CD14-positive monocyte (primary cell): ENCODE data around the gene CRACDL. TPM values are rescaled to one million over a fixed set of nuclear protein-coding genes. Genes with fewer than 3 reads are reported as not detected.

ENCODE experiments used
- DNase-seq, 3 donors: peaks; one replicate each; pipeline ENCODE4 v3.0.0-alpha.2; 2011 to 2022
- H2AFZ ChIP-seq: 2 replicates; pipeline ENCODE4 v1.6.0; 2012; ENCODE audit warnings: mild to moderate bottlenecking, low read depth, low read length, inconsistent platforms; ENCODE audit not compliant: insufficient read depth, poor library complexity, severe bottlenecking
- H3K27ac ChIP-seq, 2 donors: 1 replicate in 1 of 2; 2 replicates in 1 of 2; pipeline ENCODE4 v1.5.1; 2012 to 2013; ENCODE audit warnings: low read length in 2 of 2, control low read depth in 1 of 2, inconsistent platforms in 1 of 2, low read depth in 1 of 2, mild to moderate bottlenecking in 1 of 2
- H3K27me3 ChIP-seq, 2 donors: one replicate each; pipeline versions ENCODE4 v1.6.0 to v1.6.1; 2011 to 2013; ENCODE audit warnings: low read length in 2 of 2; ENCODE audit not compliant: control insufficient read depth in 2 of 2, insufficient read depth in 2 of 2
- H3K36me3 ChIP-seq, 2 donors: replicated peaks in 1 of 2; 1 replicate in 1 of 2; 2 replicates in 1 of 2; pipeline versions ENCODE4 v1.5.1 to v1.6.1; 2012 to 2013; ENCODE audit warnings: low read length in 2 of 2, control low read depth in 1 of 2, inconsistent platforms in 1 of 2, mild to moderate bottlenecking in 1 of 2; ENCODE audit not compliant: insufficient read depth in 2 of 2, control insufficient read depth in 1 of 2
- H3K4me1 ChIP-seq, 2 donors: 1 replicate in 1 of 2; 2 replicates in 1 of 2; pipeline versions ENCODE4 v1.5.1 to v1.6.1; 2012 to 2013; ENCODE audit warnings: low read length in 2 of 2, control low read depth in 1 of 2, inconsistent platforms in 1 of 2, mild to moderate bottlenecking in 1 of 2, moderate library complexity in 1 of 2; ENCODE audit not compliant: insufficient read depth in 2 of 2, control insufficient read depth in 1 of 2
- H3K4me2 ChIP-seq: replicated peaks from 2 replicates; pipeline ENCODE3; 2012; ENCODE audit warnings: low read length, moderate library complexity, mild to moderate bottlenecking; ENCODE audit not compliant: poor library complexity, severe bottlenecking; ENCODE audit errors: extremely low read depth
- H3K4me3 ChIP-seq, 3 experiments: fragments of 200-600 bp in 1 of 3; sonication (generic) in 1 of 3; replicated peaks in 1 of 3; 1 replicate in 2 of 3; 2 replicates in 1 of 3; pipeline ENCODE4 v1.5.1; 2011 to 2013; ENCODE audit warnings: low read length in 3 of 3, mild to moderate bottlenecking in 3 of 3, control low read depth in 2 of 3, low read depth in 2 of 3, inconsistent platforms in 1 of 3, moderate library complexity in 1 of 3
- H3K79me2 ChIP-seq: 2 replicates; pipeline ENCODE4 v1.6.0; 2012; ENCODE audit warnings: mild to moderate bottlenecking, control low read depth, inconsistent platforms, low read length, moderate library complexity; ENCODE audit not compliant: insufficient read depth
- H3K9ac ChIP-seq: 2 replicates; pipeline ENCODE4 v1.6.0; 2017; ENCODE audit warnings: low read length, mild to moderate bottlenecking; ENCODE audit not compliant: insufficient read depth, poor library complexity, severe bottlenecking
- H3K9me3 ChIP-seq, 2 donors: replicated peaks in 1 of 2; 1 replicate in 1 of 2; 2 replicates in 1 of 2; pipeline versions ENCODE4 v1.5.1 to v1.6.1; 2012 to 2013; ENCODE audit warnings: low read length in 2 of 2, control low read depth in 1 of 2; ENCODE audit not compliant: control insufficient read depth in 1 of 2, insufficient read depth in 1 of 2
- H4K20me1 ChIP-seq: 2 replicates; pipeline ENCODE4 v1.6.0; 2012; ENCODE audit warnings: mild to moderate bottlenecking, low read length, control low read depth, moderate library complexity; ENCODE audit not compliant: insufficient read depth
- H3K27ac Mint-ChIP-seq, 7 donors: one replicate each; pipeline ENCODE4 v1.8.0; 2020; ENCODE audit warnings: mild to moderate bottlenecking in 7 of 7, mixed read lengths in 7 of 7, moderate library complexity in 6 of 7, inconsistent platforms in 2 of 7
- H3K27me3 Mint-ChIP-seq, 3 donors: one replicate each; pipeline ENCODE4 v1.8.0; 2021 to 2022; ENCODE audit warnings: low read depth in 3 of 3, mild to moderate bottlenecking in 3 of 3, mixed read lengths in 3 of 3, moderate library complexity in 3 of 3, inconsistent platforms in 1 of 3
- H3K36me3 Mint-ChIP-seq, 2 donors: one replicate each; pipeline ENCODE4 v1.8.0; 2020; ENCODE audit warnings: mixed read lengths in 2 of 2, inconsistent platforms in 1 of 2, mild to moderate bottlenecking in 1 of 2
- H3K4me1 Mint-ChIP-seq: one replicate; pipeline ENCODE4 v1.8.0; 2020; ENCODE audit warnings: mild to moderate bottlenecking, mixed read lengths
- H3K4me3 Mint-ChIP-seq, 2 donors: one replicate each; pipeline ENCODE4 v1.8.0; 2020; ENCODE audit warnings: mild to moderate bottlenecking in 2 of 2, mixed read lengths in 2 of 2, moderate library complexity in 1 of 2
- H3K9me3 Mint-ChIP-seq, 7 donors: one replicate each; pipeline ENCODE4 v1.8.0; 2020 to 2022; ENCODE audit warnings: mixed read lengths in 7 of 7, mild to moderate bottlenecking in 6 of 7, moderate library complexity in 6 of 7, inconsistent platforms in 2 of 7
- WGBS: methylation state at CpG from one replicate; pipeline ENCODE4 v1.1.5; 2013; ENCODE audit warnings: missing lambda C conversion rate; ENCODE audit not compliant: insufficient coverage; 5-methylcytosine and 5-hydroxymethylcytosine counted together
- intact Hi-C, 2 donors: fragments of 100-400 bp; cut with micrococcal nuclease; formaldehyde crosslinking; loops; one replicate each; pipeline versions ENCODE4 v1.15.0 to v1.15.1; 2023
- polyA plus RNA-seq, 3 donors: library from polyadenylated mRNA; depleted of rRNA in 1 of 3; unstranded in 2 of 3; stranded (reverse) in 1 of 3; fragments of 300-500 nt in 2 of 3; fragments of >200 nt in 1 of 3; fragmentation: Illumina TruSeq in 2 of 3; gene quantifications; 1 replicate in 2 of 3; 2 replicates in 1 of 3; pipeline ENCODE4 v1.2.3, GENCODE V29; 2012 to 2021
- TF ChIP-seq, protein P1 (sequence below): fragments of 200-600 bp; IDR thresholded peaks from one replicate; pipeline ENCODE4 v1.8.0; 2022; ENCODE audit warnings: antibody characterized with exemption, mild to moderate bottlenecking

Gene CRACDL
- polyA plus RNA-seq, 3 donors = 0.12 to 0.35 (median 0.28) TPM

DNA sequence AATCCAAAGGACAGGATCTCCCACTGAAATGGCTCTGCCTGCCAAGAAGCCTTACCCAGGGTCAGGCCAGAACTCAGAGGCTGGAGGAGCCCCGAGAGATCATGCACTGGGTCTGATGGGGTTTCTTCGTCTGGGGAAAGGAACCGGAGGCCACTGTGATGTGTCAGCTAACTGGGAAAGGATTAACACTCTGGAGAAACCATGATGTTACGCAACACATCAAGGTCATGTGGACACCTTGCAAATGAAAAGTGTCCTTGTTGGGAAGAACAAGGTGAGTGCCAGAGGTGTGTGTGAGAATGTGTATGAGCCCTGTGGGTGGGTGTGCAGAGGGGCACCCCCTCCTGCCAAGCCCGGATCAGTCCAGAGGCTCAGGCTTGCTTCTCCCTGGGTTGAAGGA lies 86.9 kb downstream of the CRACDL start:
- TF ChIP-seq, protein P1, sequence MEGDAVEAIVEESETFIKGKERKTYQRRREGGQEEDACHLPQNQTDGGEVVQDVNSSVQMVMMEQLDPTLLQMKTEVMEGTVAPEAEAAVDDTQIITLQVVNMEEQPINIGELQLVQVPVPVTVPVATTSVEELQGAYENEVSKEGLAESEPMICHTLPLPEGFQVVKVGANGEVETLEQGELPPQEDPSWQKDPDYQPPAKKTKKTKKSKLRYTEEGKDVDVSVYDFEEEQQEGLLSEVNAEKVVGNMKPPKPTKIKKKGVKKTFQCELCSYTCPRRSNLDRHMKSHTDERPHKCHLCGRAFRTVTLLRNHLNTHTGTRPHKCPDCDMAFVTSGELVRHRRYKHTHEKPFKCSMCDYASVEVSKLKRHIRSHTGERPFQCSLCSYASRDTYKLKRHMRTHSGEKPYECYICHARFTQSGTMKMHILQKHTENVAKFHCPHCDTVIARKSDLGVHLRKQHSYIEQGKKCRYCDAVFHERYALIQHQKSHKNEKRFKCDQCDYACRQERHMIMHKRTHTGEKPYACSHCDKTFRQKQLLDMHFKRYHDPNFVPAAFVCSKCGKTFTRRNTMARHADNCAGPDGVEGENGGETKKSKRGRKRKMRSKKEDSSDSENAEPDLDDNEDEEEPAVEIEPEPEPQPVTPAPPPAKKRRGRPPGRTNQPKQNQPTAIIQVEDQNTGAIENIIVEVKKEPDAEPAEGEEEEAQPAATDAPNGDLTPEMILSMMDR = no peak

DNA sequence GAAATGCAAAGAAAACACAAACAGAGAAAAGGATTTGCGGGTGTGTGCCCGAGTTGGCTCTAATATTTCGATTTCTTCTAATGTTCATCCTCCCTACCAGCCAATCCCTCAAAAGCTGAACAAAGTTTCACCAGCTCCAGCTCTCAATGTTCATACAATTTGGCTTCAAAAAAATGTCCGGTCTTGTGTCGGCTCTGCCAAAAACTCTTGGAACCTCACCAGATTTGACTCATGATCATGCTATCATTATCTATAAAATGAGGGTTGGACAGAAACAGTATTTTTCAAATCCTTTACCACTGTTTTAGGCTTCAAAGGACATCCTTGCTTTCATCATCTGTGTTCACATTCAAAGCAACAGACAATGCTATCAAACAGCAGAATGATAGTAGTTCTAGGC lies 88.2 kb downstream of the CRACDL start:
- Histone ChIP-seq H3K27me3 (no peaks in the 10 kb centered on the region), H3K79me2 (no peaks in the 10 kb centered on the region), H4K20me1 (no peaks in the 10 kb centered on the region), H3K4me1 (no peaks in the 10 kb centered on the region), H3K4me2 (no peak overlapping the region), H3K27ac (no peak overlapping the region), H3K4me3 (no peak overlapping the region), H3K9ac (no peak overlapping the region), H3K36me3 (no peaks in the 10 kb centered on the region), H3K9me3 (no peaks in the 10 kb centered on the region), H2AFZ (no peak overlapping the region)
- DNase-seq = no peak
- H3K27me3 Mint-ChIP-seq = peaks cover 0 to 6% (median 4%) of the 10 kb centered on the region in 3 donors
- H3K27ac Mint-ChIP-seq = no peak overlapping the region
- intact Hi-C loops = no loop called here
- TF ChIP-seq, protein P1 = no peak
- H3K9me3 Mint-ChIP-seq = peaks cover 0 to 2% (median 0%) of the 10 kb centered on the region in 7 donors
- no peak overlapping the region for H3K4me3 Mint-ChIP-seq
- WGBS = no CpG with 5 or more reads among the region's 5 CpGs
- no peaks in the 10 kb centered on the region for H3K4me1 Mint-ChIP-seq
- H3K36me3 Mint-ChIP-seq = no peaks in the 10 kb centered on the region

More for the DNA sequence above, 86.9 kb downstream of the CRACDL start:
- no peak overlapping the region for H2AFZ ChIP-seq
- H3K4me2 ChIP-seq = no peak overlapping the region
- Mint-ChIP-seq H3K9me3 (peaks cover 0 to 3% (median 2%) of the 10 kb centered on the region in 7 donors), H3K27ac (no peak overlapping the region), H3K27me3 (peaks cover 0 to 7% (median 4%) of the 10 kb centered on the region in 3 donors), H3K36me3 (no peaks in the 10 kb centered on the region), H3K4me3 (no peak overlapping the region), H3K4me1 (no peaks in the 10 kb centered on the region)
- 95% methylated on average over 5 of the region's 5 CpGs for WGBS
- H3K4me3 ChIP-seq = no peak overlapping the region
- H3K27ac ChIP-seq = no peak overlapping the region
- H3K36me3 ChIP-seq = no peaks in the 10 kb centered on the region
- H3K79me2 ChIP-seq = no peaks in the 10 kb centered on the region
- no peak for DNase-seq
- intact Hi-C loops = no loop called here
- no peak overlapping the region for H3K9ac ChIP-seq
- no peaks in the 10 kb centered on the region for H3K4me1 ChIP-seq
- H4K20me1 ChIP-seq = no peaks in the 10 kb centered on the region
- no peaks in the 10 kb centered on the region for H3K9me3 ChIP-seq
- H3K27me3 ChIP-seq = no peaks in the 10 kb centered on the region
